Measurements from ENCODE around the gene NRAS.

NRAS gene

GRCh38 chr1:114745291-114745690, 28.7 kb upstream of the NRAS start:
- Histone ChIP-seq H4K20me1 (ENCODE audit: insufficient read depth) (peaks cover 17% of the 10 kb centered on the region; the same call in 1 of the 2 replicates), H3K4me1 (ENCODE audit: low read depth, poor library complexity, severe bottlenecking) (peaks cover 41% of the 10 kb centered on the region), H3K27me3 (ENCODE audit: insufficient read depth, low read depth) (no peaks in the 10 kb centered on the region), H3K9ac (no peak overlapping the region), H3K4me2 (no peak overlapping the region), H3K36me3 (ENCODE audit: insufficient read depth) (0 out of 2 replicates have a peak, but pooled peaks cover 4% of the 10 kb centered on the region), H3K27ac (no peak overlapping the region), H3K79me2 (ENCODE audit: insufficient read depth, low read depth) (peaks cover 96% of the 10 kb centered on the region), H2AFZ (ENCODE audit: low read depth) (no peak overlapping the region), H3K4me3 (IDR thresholded peaks at IDR 0.05; ENCODE audit: insufficient read depth, low read depth, low read length) (no peak overlapping the region)
- TF ChIP-seq CTCF (conservative IDR thresholded peaks at IDR 0.05; ENCODE audit: low read depth, low read length), result no peak

GRCh38 chr1:114741963-114742746, 25.6 kb upstream of the NRAS start:
- no peaks in the 10 kb centered on the region for H3K27me3 ChIP-seq (ENCODE audit: insufficient read depth, low read depth)
- H3K79me2 ChIP-seq (ENCODE audit: insufficient read depth, low read depth), result peaks cover 73% of the 10 kb centered on the region
- no peak overlapping the region for H3K9ac ChIP-seq
- no peaks in the 10 kb centered on the region; the same call in 1 of the 2 replicates for H4K20me1 ChIP-seq (ENCODE audit: insufficient read depth)
- H3K4me3 ChIP-seq (IDR thresholded peaks at IDR 0.05; ENCODE audit: insufficient read depth, low read depth, low read length), result no peak overlapping the region
- H3K4me1 ChIP-seq (ENCODE audit: low read depth, poor library complexity, severe bottlenecking), result peaks cover 35% of the 10 kb centered on the region
- TF ChIP-seq CTCF (conservative IDR thresholded peaks at IDR 0.05; ENCODE audit: low read depth, low read length), result no peak
- H3K27ac ChIP-seq, result no peak overlapping the region
- H3K4me2 ChIP-seq, result no peak overlapping the region
- no peak overlapping the region for H2AFZ ChIP-seq (ENCODE audit: low read depth)
- H3K36me3 ChIP-seq (ENCODE audit: insufficient read depth), result 0 out of 2 replicates have a peak, but pooled peaks cover 4% of the 10 kb centered on the region

GRCh38 chr1:114740331-114740730, 23.8 kb upstream of the NRAS start:
- Histone ChIP-seq H3K79me2 (ENCODE audit: insufficient read depth, low read depth) (peaks cover 56% of the 10 kb centered on the region; the same call in 1 of the 2 replicates), H3K9ac (no peak overlapping the region), H3K36me3 (ENCODE audit: insufficient read depth) (0 out of 2 replicates have a peak, but pooled peaks cover 4% of the 10 kb centered on the region), H3K27me3 (ENCODE audit: insufficient read depth, low read depth) (no peaks in the 10 kb centered on the region), H2AFZ (ENCODE audit: low read depth) (no peak overlapping the region), H3K27ac (no peak overlapping the region), H3K4me2 (no peak overlapping the region), H3K4me1 (ENCODE audit: low read depth, poor library complexity, severe bottlenecking) (peaks cover 19% of the 10 kb centered on the region), H3K4me3 (IDR thresholded peaks at IDR 0.05; ENCODE audit: insufficient read depth, low read depth, low read length) (no peak overlapping the region), H4K20me1 (ENCODE audit: insufficient read depth) (no peaks in the 10 kb centered on the region; the same call in 1 of the 2 replicates)
- no peak for TF ChIP-seq CTCF (conservative IDR thresholded peaks at IDR 0.05; ENCODE audit: low read depth, low read length)

GRCh38 chr1:114737314-114737849, 20.8 kb upstream of the NRAS start:
- Histone ChIP-seq H4K20me1 (ENCODE audit: insufficient read depth) (no peaks in the 10 kb centered on the region; the same call in 1 of the 2 replicates), H3K4me3 (IDR thresholded peaks at IDR 0.05; ENCODE audit: insufficient read depth, low read depth, low read length) (no peak overlapping the region), H3K27me3 (ENCODE audit: insufficient read depth, low read depth) (no peaks in the 10 kb centered on the region), H3K27ac (no peak overlapping the region), H3K9ac (no peak overlapping the region), H3K4me2 (no peak overlapping the region), H3K79me2 (ENCODE audit: insufficient read depth, low read depth) (peaks cover 26% of the 10 kb centered on the region; the same call in 1 of the 2 replicates), H3K36me3 (ENCODE audit: insufficient read depth) (0 out of 2 replicates have a peak, but pooled peaks cover 4% of the 10 kb centered on the region), H2AFZ (ENCODE audit: low read depth) (no peak overlapping the region), H3K4me1 (ENCODE audit: low read depth, poor library complexity, severe bottlenecking) (peaks cover 17% of the 10 kb centered on the region)
- no peak for TF ChIP-seq CTCF (conservative IDR thresholded peaks at IDR 0.05; ENCODE audit: low read depth, low read length)

All from KMS-11 (cell line).